WTC11 (cell line): ENCODE data around the gene ANGPTL2. TPM values are rescaled to one million over a fixed set of nuclear protein-coding genes. Genes with fewer than 3 reads are reported as not detected.
A peak's percentile ranks its signal among the peaks of the same experiment; 100 is the strongest.

Experiments used
- ATAC-seq: fragments of 200-7000 bp; cut with Tn5 transposase; 2 replicates; pipeline ENCODE4 v1.10.0; 2021; ENCODE audit warnings: mild to moderate bottlenecking, moderate library complexity
- CTCF ChIA-PET: fragments of 300-600 bp; sonication (Branson Sonifier 250); formaldehyde crosslinking; loops from one replicate; lab custom pipeline; 2021; ENCODE audit warnings: antibody characterized with exemption; lab: Charles Lee
- POLR2A ChIA-PET: fragments of 350-600 bp; sonication (Branson Sonifier 250); formaldehyde crosslinking; loops from one replicate; lab custom pipeline; 2021; ENCODE audit warnings: antibody characterized with exemption; lab: Charles Lee
- DNase-seq: peaks from one replicate; pipeline ENCODE4 v3.0.0; 2021; ENCODE audit warnings: low spot score
- H3K27ac Mint-ChIP-seq: 2 replicates; pipeline ENCODE4 v1.8.0; 2021; ENCODE audit warnings: mixed read lengths
- H3K27me3 Mint-ChIP-seq: 2 replicates; pipeline ENCODE4 v1.8.0; 2021; ENCODE audit warnings: low read depth, mild to moderate bottlenecking, moderate library complexity, mixed read lengths
- H3K36me3 Mint-ChIP-seq: 2 replicates; pipeline ENCODE4 v1.8.0; 2021; ENCODE audit warnings: mixed read lengths
- H3K4me1 Mint-ChIP-seq: 2 replicates; pipeline ENCODE4 v1.8.0; 2022; ENCODE audit warnings: mixed read lengths
- H3K4me3 Mint-ChIP-seq: 2 replicates; pipeline ENCODE4 v1.8.0; 2021; ENCODE audit warnings: mild to moderate bottlenecking, moderate library complexity, mixed read lengths
- H3K9me3 Mint-ChIP-seq: 2 replicates; pipeline ENCODE4 v1.8.0; 2021; ENCODE audit warnings: mixed read lengths
- CREB1 ChIP-seq: sonication (generic); formaldehyde crosslinking; IDR thresholded peaks from 2 replicates; pipeline ENCODE4 v1.8.0; 2023; ENCODE audit warnings: mild to moderate bottlenecking, missing genetic modification reagents
- E2F5 ChIP-seq: sonication (generic); formaldehyde crosslinking; IDR thresholded peaks from 2 replicates; pipeline ENCODE4 v1.8.1; 2022; ENCODE audit warnings: mild to moderate bottlenecking, moderate library complexity, missing genetic modification reagents
- FOXJ3 ChIP-seq: sonication (generic); formaldehyde crosslinking; IDR thresholded peaks from 2 replicates; pipeline ENCODE4 v1.9.0; 2021; ENCODE audit warnings: missing genetic modification reagents, mild to moderate bottlenecking, borderline replicate concordance
- FOXK1 ChIP-seq: sonication (generic); formaldehyde crosslinking; IDR thresholded peaks from 2 replicates; pipeline ENCODE4 v1.8.0; 2022; ENCODE audit warnings: mild to moderate bottlenecking, moderate library complexity, missing genetic modification reagents
- FOXP1 ChIP-seq: sonication (generic); formaldehyde crosslinking; IDR thresholded peaks from 2 replicates; pipeline ENCODE4 v1.8.0; 2022; ENCODE audit warnings: missing genetic modification reagents, mild to moderate bottlenecking, moderate library complexity, borderline replicate concordance
- GTF2I ChIP-seq: fragments of 250-450 bp; sonication (Bioruptor Pico); conservative IDR thresholded peaks from 2 replicates; pipeline ENCODE4 v1.4.0; 2021; ENCODE audit warnings: mild to moderate bottlenecking
- IRF2 ChIP-seq: sonication (generic); formaldehyde crosslinking; IDR thresholded peaks from 2 replicates; pipeline ENCODE4 v1.8.0; 2022; ENCODE audit warnings: low read depth, missing genetic modification reagents, borderline replicate concordance
- MAX ChIP-seq: sonication (generic); formaldehyde crosslinking; IDR thresholded peaks from 2 replicates; pipeline ENCODE4 v1.8.0; 2022; ENCODE audit warnings: mild to moderate bottlenecking, missing genetic modification reagents
- MYBL2 ChIP-seq: sonication (generic); formaldehyde crosslinking; IDR thresholded peaks from 2 replicates; pipeline ENCODE4 v1.8.1; 2023; ENCODE audit warnings: mild to moderate bottlenecking, moderate library complexity, missing genetic modification reagents
- OVOL2 ChIP-seq: fragments of 250-450 bp; sonication (Bioruptor Pico); IDR thresholded peaks from 2 replicates; pipeline ENCODE4 v1.9.0; 2021; ENCODE audit warnings: mild to moderate bottlenecking, borderline replicate concordance
- RORB ChIP-seq: fragments of 250-450 bp; sonication (Bioruptor Pico); IDR thresholded peaks from 2 replicates; pipeline ENCODE4 v1.9.0; 2021; ENCODE audit warnings: mild to moderate bottlenecking
- TCF7 ChIP-seq: sonication (generic); formaldehyde crosslinking; IDR thresholded peaks from 2 replicates; pipeline ENCODE4 v1.8.0; 2022; ENCODE audit warnings: mild to moderate bottlenecking, low read depth, missing genetic modification reagents, moderate library complexity
- ZBTB21 ChIP-seq: sonication (generic); formaldehyde crosslinking; IDR thresholded peaks from 2 replicates; pipeline ENCODE4 v1.8.1; 2023; ENCODE audit warnings: mild to moderate bottlenecking, missing genetic modification reagents, borderline replicate concordance
- ZNF671 ChIP-seq: fragments of 250-450 bp; sonication (Bioruptor Pico); IDR thresholded peaks from 2 replicates; pipeline ENCODE4 v1.8.0; 2021; ENCODE audit warnings: mild to moderate bottlenecking
- total RNA-seq: library from RNA; stranded (reverse); gene quantifications from 3 replicates; pipeline ENCODE4 v1.2.3, GENCODE V29; 2021
- TF ChIP-seq, protein P1 (sequence below): sonication (generic); formaldehyde crosslinking; IDR thresholded peaks from 2 replicates; pipeline ENCODE4 v1.8.0; 2023; ENCODE audit warnings: mild to moderate bottlenecking, missing genetic modification reagents
- TF ChIP-seq, protein P2 (sequence below): fragments of 250-450 bp; sonication (Bioruptor Pico); conservative IDR thresholded peaks from 2 replicates; pipeline ENCODE4 v1.9.0; 2021; ENCODE audit warnings: mild to moderate bottlenecking

ANGPTL2 gene
- total RNA-seq, 1 experiment from 2014 or later = 4.5 TPM

GRCh38 chr9:127058011-127058644 lies 64.3 kb downstream of the ANGPTL2 start:
- Mint-ChIP-seq H3K27ac (peak overlapping the region; percentile 31), H3K27me3 (no peaks in the 10 kb centered on the region)
- TF ChIP-seq FOXJ3 (CRISPR knock-in tag) = no peak

GRCh38 chr9:127056446-127056845 lies 66.0 kb downstream of the ANGPTL2 start:
- Mint-ChIP-seq H3K36me3 (no peaks in the 10 kb centered on the region), H3K4me1 (peaks cover 10% of the 10 kb centered on the region), H3K27me3 (no peaks in the 10 kb centered on the region), H3K9me3 (no peaks in the 10 kb centered on the region)
- no peak for DNase-seq
- TF ChIP-seq RORB (CRISPR knock-in tag) (no peak), ZNF671 (CRISPR knock-in tag) (no peak), FOXK1 (no peak), CREB1 (CRISPR knock-in tag) (no peak), FOXJ3 (CRISPR knock-in tag) (no peak), IRF2 (no peak), MYBL2 (no peak)
- TF ChIP-seq, all 79 proteins: peak for 0
- no peak for ATAC-seq
- no peak overlapping the region for H3K4me3 Mint-ChIP-seq
- POLR2A ChIA-PET = no interaction called here
- CTCF ChIA-PET = no interaction called here
- no peak overlapping the region for H3K27ac Mint-ChIP-seq

More at GRCh38 chr9:127058011-127058644, 64.3 kb downstream of the ANGPTL2 start:
- Mint-ChIP-seq H3K4me3 (no peak overlapping the region), H3K4me1 (peaks cover 10% of the 10 kb centered on the region), H3K9me3 (no peaks in the 10 kb centered on the region), H3K36me3 (no peaks in the 10 kb centered on the region)
- ATAC-seq = peak; percentile 43
- CTCF ChIA-PET = interaction anchor here (1.0 to 1.3 kb wide), 2 partner anchors 10 to 143 kb away, joined by 3 read pairs; no protein-coding TSS in a partner anchor
- POLR2A ChIA-PET = interaction anchor here (0.6 kb wide), 1 partner anchor 12 kb away, joined by 4 read pairs; no protein-coding TSS in a partner anchor
- DNase-seq = no peak

DNA sequence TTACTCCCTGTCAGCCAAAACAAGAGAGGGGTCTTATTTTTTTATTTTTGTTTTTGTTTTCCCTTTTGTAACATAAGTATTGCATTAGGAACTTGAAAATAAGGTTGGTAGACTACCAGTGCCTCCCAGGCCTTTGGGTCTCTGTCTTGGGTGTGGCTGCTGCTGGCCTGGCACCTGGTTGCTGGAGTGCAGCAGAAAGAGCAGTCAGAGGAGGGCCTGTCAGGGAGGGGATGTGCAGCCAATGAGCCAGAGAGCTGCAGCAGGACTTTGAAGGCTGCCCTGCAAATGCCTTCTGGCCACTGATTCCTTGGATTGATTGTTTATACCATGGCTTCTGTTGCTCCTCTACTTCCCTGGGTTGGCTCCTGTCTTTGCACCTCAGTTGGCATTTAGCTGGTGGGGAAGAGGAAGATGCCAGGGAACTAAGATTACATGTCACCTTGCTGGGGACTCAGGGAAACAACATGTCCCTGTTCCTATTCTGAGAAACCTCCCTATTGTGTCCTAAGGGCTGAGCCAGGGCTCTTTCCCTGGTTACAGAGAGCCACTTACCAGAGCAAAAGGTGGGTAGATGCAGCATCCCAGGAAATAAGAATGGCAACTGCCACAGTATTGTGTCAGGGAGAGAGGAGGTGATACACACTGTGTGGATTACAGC lies 66.6 kb downstream of the ANGPTL2 start:
- ChIA-PET POLR2A (no interaction called here), CTCF (interaction anchor here (1.0 kb wide), 1 partner anchor 104 kb away, joined by 3 read pairs; no protein-coding TSS in a partner anchor)
- peaks cover 10% of the 10 kb centered on the region for H3K4me1 Mint-ChIP-seq
- H3K9me3 Mint-ChIP-seq = no peaks in the 10 kb centered on the region
- no peak for TF ChIP-seq TCF7
- TF ChIP-seq, protein P1, sequence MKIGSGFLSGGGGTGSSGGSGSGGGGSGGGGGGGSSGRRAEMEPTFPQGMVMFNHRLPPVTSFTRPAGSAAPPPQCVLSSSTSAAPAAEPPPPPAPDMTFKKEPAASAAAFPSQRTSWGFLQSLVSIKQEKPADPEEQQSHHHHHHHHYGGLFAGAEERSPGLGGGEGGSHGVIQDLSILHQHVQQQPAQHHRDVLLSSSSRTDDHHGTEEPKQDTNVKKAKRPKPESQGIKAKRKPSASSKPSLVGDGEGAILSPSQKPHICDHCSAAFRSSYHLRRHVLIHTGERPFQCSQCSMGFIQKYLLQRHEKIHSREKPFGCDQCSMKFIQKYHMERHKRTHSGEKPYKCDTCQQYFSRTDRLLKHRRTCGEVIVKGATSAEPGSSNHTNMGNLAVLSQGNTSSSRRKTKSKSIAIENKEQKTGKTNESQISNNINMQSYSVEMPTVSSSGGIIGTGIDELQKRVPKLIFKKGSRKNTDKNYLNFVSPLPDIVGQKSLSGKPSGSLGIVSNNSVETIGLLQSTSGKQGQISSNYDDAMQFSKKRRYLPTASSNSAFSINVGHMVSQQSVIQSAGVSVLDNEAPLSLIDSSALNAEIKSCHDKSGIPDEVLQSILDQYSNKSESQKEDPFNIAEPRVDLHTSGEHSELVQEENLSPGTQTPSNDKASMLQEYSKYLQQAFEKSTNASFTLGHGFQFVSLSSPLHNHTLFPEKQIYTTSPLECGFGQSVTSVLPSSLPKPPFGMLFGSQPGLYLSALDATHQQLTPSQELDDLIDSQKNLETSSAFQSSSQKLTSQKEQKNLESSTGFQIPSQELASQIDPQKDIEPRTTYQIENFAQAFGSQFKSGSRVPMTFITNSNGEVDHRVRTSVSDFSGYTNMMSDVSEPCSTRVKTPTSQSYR (CRISPR knock-in tag) = no peak
- no peak for ATAC-seq
- no peaks in the 10 kb centered on the region for H3K36me3 Mint-ChIP-seq
- H3K27me3 Mint-ChIP-seq = no peaks in the 10 kb centered on the region
- H3K4me3 Mint-ChIP-seq = no peak overlapping the region
- no peak overlapping the region for H3K27ac Mint-ChIP-seq
- no peak for DNase-seq

DNA sequence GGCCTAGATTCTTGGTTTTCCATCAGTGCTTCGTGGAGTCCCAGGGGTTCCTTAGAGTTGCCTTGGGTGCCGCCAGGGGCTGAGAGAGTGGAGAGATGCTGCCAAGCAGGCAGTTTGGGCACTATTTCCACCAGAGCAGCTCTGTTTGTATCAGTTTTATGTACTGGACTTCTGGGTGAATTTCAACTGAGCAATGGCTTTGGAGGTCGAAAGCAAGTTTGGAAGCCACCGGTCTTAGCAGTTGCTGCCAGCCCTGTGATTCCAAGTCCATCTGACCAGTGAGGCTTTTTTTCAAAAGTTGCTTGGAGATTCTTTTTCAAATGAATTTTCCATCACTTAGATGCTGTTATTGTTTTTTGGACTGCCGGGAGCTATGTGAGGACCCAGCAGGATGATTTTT lies 68.5 kb downstream of the ANGPTL2 start:
- Mint-ChIP-seq H3K36me3 (no peaks in the 10 kb centered on the region), H3K4me1 (peaks cover 10% of the 10 kb centered on the region), H3K9me3 (no peaks in the 10 kb centered on the region), H3K4me3 (no peak overlapping the region), H3K27ac (no peak overlapping the region), H3K27me3 (no peaks in the 10 kb centered on the region)
- CTCF ChIA-PET = no interaction called here
- TF ChIP-seq ZBTB21 (CRISPR knock-in tag) = no peak
- POLR2A ChIA-PET = no interaction called here
- no peak for ATAC-seq
- no peak for DNase-seq

- CTCF ChIA-PET = no interaction called here
- ATAC-seq = no peak
- TF ChIP-seq E2F5 (CRISPR knock-in tag) (no peak), FOXP1 (no peak), ZNF671 (CRISPR knock-in tag) (no peak), GTF2I (CRISPR knock-in tag) (no peak), MAX (no peak), OVOL2 (CRISPR knock-in tag) (no peak)
- TF ChIP-seq, protein P2, sequence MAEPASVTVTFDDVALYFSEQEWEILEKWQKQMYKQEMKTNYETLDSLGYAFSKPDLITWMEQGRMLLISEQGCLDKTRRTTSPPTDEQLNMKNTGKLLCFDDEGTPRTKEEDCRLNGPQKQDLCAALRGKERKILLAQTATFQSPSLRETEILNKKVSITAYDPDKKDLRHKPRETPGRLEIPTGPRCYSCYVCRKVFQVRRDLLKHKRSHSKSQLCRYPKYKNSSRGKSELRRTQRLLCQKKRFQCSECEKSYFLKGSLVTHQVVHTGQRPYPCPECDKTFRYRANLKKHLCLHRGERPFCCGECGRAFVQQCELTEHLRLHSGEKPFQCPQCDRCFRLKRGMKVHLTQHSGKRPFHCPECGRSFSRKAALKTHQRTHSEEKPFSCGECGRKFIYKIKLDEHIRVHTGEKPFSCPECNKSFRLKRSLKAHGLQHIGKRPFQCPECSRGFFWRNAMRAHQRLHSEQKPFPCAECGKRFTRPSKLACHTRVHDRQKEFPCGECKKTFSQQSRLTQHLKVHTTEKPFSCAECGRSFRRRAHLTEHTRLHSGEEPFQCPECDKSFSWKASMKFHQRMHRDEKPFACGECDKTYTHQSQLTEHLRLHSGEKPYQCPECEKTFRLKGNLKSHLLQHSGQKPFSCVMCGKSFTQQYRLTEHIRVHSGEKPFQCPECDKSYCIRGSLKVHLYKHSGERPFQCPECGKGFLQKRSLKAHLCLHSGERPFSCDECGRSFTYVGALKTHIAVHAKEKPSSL = no peak
Measured at GRCh38 chr9:127053057-127053821, 69.2 kb downstream of the ANGPTL2 start.

More at GRCh38 chr9:127053057-127053821, 69.2 kb downstream of the ANGPTL2 start:
- Mint-ChIP-seq H3K27ac (peak overlapping the region; percentile 26; the same call in 1 of the 2 replicates), H3K9me3 (no peaks in the 10 kb centered on the region), H3K36me3 (no peaks in the 10 kb centered on the region), H3K4me3 (no peak overlapping the region), H3K4me1 (peaks cover 7% of the 10 kb centered on the region), H3K27me3 (no peaks in the 10 kb centered on the region)
- DNase-seq = no peak
- POLR2A ChIA-PET = no interaction called here
